H9 (cell line): ENCODE data around the gene ERN1. TPM values are rescaled to one million over a fixed set of nuclear protein-coding genes. Genes with fewer than 3 reads are reported as not detected.

ENCODE experiments used
- DNase-seq: peaks from one replicate; pipeline ENCODE4 v3.0.0-alpha.2; 2017
- H2AFZ ChIP-seq: one replicate; pipeline ENCODE4 v1.6.1; 2013; ENCODE audit warnings: mild to moderate bottlenecking, low read length, control low read depth, moderate library complexity
- H2AK5ac ChIP-seq: 2 replicates; pipeline ENCODE4 v1.6.1; 2013; ENCODE audit warnings: low read length, control low read depth, mixed read lengths; ENCODE audit not compliant: insufficient read length
- H2BK120ac ChIP-seq: one replicate; pipeline ENCODE4 v1.6.1; 2013; ENCODE audit warnings: low read depth, mild to moderate bottlenecking, low read length, control low read depth, inconsistent platforms; ENCODE audit not compliant: poor library complexity, severe bottlenecking
- H2BK12ac ChIP-seq: 2 replicates; pipeline ENCODE4 v1.6.1; 2013; ENCODE audit warnings: low read length, control low read depth, mixed read lengths, low read depth; ENCODE audit not compliant: insufficient read length
- H2BK15ac ChIP-seq: 2 replicates; pipeline ENCODE4 v1.6.1; 2013; ENCODE audit warnings: low read depth, low read length, control low read depth
- H2BK20ac ChIP-seq: one replicate; pipeline ENCODE4 v1.6.1; 2013; ENCODE audit warnings: low read depth, mild to moderate bottlenecking, low read length, control low read depth, inconsistent platforms; ENCODE audit not compliant: poor library complexity, severe bottlenecking
- H2BK5ac ChIP-seq: 2 replicates; pipeline ENCODE4 v1.6.1; 2013; ENCODE audit warnings: low read length, control low read depth, mixed read lengths; ENCODE audit not compliant: insufficient read length
- H3K14ac ChIP-seq: 2 replicates; pipeline ENCODE4 v1.6.1; 2013; ENCODE audit warnings: low read length, control low read depth; ENCODE audit not compliant: insufficient read depth
- H3K18ac ChIP-seq: 2 replicates; pipeline ENCODE4 v1.6.1; 2013; ENCODE audit warnings: low read depth, mild to moderate bottlenecking, mixed read lengths, low read length, control low read depth; ENCODE audit not compliant: insufficient read length
- H3K23ac ChIP-seq: 2 replicates; pipeline ENCODE4 v1.6.1; 2013; ENCODE audit warnings: low read length, control low read depth, mixed read lengths, low read depth; ENCODE audit not compliant: insufficient read length
- H3K23me2 ChIP-seq: 2 replicates; pipeline ENCODE4 v1.6.1; 2013; ENCODE audit warnings: low read depth, mild to moderate bottlenecking, mixed read lengths, low read length, control low read depth; ENCODE audit not compliant: insufficient read length, poor library complexity, severe bottlenecking
- H3K27ac ChIP-seq: 2 replicates; pipeline ENCODE4 v1.5.1; 2013; ENCODE audit warnings: low read length, control low read depth, mixed read lengths, low read depth; ENCODE audit not compliant: insufficient read length
- H3K27me3 ChIP-seq: 2 replicates; pipeline ENCODE4 v1.6.1; 2013; ENCODE audit warnings: low read length, control low read depth, inconsistent platforms; ENCODE audit not compliant: insufficient read depth
- H3K4ac ChIP-seq: 2 replicates; pipeline ENCODE4 v1.6.1; 2013; ENCODE audit warnings: low read depth, mild to moderate bottlenecking, control low read depth, inconsistent platforms, low read length, moderate library complexity
- H3K4me1 ChIP-seq: 2 replicates; pipeline ENCODE4 v1.6.1; 2013; ENCODE audit warnings: low read length, control low read depth, inconsistent platforms; ENCODE audit not compliant: insufficient read depth
- H3K4me2 ChIP-seq: 2 replicates; pipeline ENCODE4 v1.6.1; 2013; ENCODE audit warnings: low read length, control low read depth, mixed read lengths; ENCODE audit not compliant: insufficient read length, insufficient read depth
- H3K56ac ChIP-seq: 2 replicates; pipeline ENCODE4 v1.6.1; 2013; ENCODE audit warnings: low read depth, mild to moderate bottlenecking, mixed read lengths, low read length, control low read depth; ENCODE audit not compliant: insufficient read length
- H3K79me1 ChIP-seq: 2 replicates; pipeline ENCODE4 v1.6.1; 2013; ENCODE audit warnings: low read depth, mild to moderate bottlenecking, moderate library complexity, low read length, control low read depth, inconsistent platforms; ENCODE audit not compliant: insufficient read depth, poor library complexity, severe bottlenecking
- H3K79me2 ChIP-seq: 2 replicates; pipeline ENCODE4 v1.6.1; 2013; ENCODE audit warnings: low read length, control low read depth, inconsistent platforms; ENCODE audit not compliant: insufficient read depth
- H3K9ac ChIP-seq: 2 replicates; pipeline ENCODE4 v1.6.1; 2013; ENCODE audit warnings: low read length, control low read depth, mixed read lengths; ENCODE audit not compliant: insufficient read length; ENCODE audit errors: extremely low read depth
- H3K9me3 ChIP-seq: one replicate; pipeline ENCODE4 v1.6.1; 2013; ENCODE audit warnings: low read depth, low read length, inconsistent platforms; ENCODE audit not compliant: control insufficient read depth
- H3T11ph ChIP-seq: one replicate; pipeline ENCODE4 v1.6.1; 2013; ENCODE audit warnings: mild to moderate bottlenecking, low read length, control low read depth, inconsistent platforms
- H4K20me1 ChIP-seq: one replicate; pipeline ENCODE4 v1.6.1; 2013; ENCODE audit not compliant: control insufficient read depth, insufficient read length, insufficient read depth
- H4K5ac ChIP-seq: 2 replicates; pipeline ENCODE4 v1.6.1; 2013; ENCODE audit warnings: low read depth, mild to moderate bottlenecking, mixed read lengths, low read length, control low read depth; ENCODE audit not compliant: insufficient read length
- H4K8ac ChIP-seq: replicated peaks from 2 replicates; pipeline ENCODE4 v1.6.1; 2013; ENCODE audit warnings: low read length, control low read depth, mixed read lengths, low read depth; ENCODE audit not compliant: insufficient read length
- H4K91ac ChIP-seq: 2 replicates; pipeline ENCODE4 v1.6.1; 2013; ENCODE audit warnings: low read depth, mild to moderate bottlenecking, moderate library complexity, mixed read lengths, low read length, control low read depth; ENCODE audit not compliant: insufficient read length
- H3K27ac Mint-ChIP-seq, 3 experiments: 2 replicates in 2 of 3; 3 replicates in 1 of 3; pipeline ENCODE4 v1.8.0; 2020 to 2021; ENCODE audit warnings: mixed read lengths in 3 of 3, mild to moderate bottlenecking in 1 of 3, moderate library complexity in 1 of 3
- H3K27me3 Mint-ChIP-seq: 2 replicates; pipeline ENCODE4 v1.8.0; 2021; ENCODE audit warnings: low read depth, mild to moderate bottlenecking, moderate library complexity, mixed read lengths
- H3K36me3 Mint-ChIP-seq, 3 experiments: 2 replicates in 2 of 3; 3 replicates in 1 of 3; pipeline ENCODE4 v1.8.0; 2020 to 2021; ENCODE audit warnings: low read depth in 3 of 3, mixed read lengths in 3 of 3; ENCODE audit not compliant: insufficient read depth in 1 of 3
- H3K4me1 Mint-ChIP-seq, 2 experiments: 2 replicates each; pipeline ENCODE4 v1.8.0; 2020; ENCODE audit warnings: mixed read lengths in 2 of 2
- H3K4me3 Mint-ChIP-seq, 2 experiments: 2 replicates in 1 of 2; 3 replicates in 1 of 2; pipeline ENCODE4 v1.8.0; 2020 to 2021; ENCODE audit warnings: mild to moderate bottlenecking in 2 of 2, mixed read lengths in 2 of 2, moderate library complexity in 1 of 2
- H3K9me3 Mint-ChIP-seq, 2 experiments: 2 replicates in 1 of 2; 3 replicates in 1 of 2; pipeline ENCODE4 v1.8.0; 2020; ENCODE audit warnings: mild to moderate bottlenecking in 2 of 2, mixed read lengths in 2 of 2, moderate library complexity in 1 of 2
- CTCF ChIP-seq: fragments of 200-600 bp; sonication (generic); conservative IDR thresholded peaks from 3 replicates; pipeline ENCODE4 v1.8.0; 2021; ENCODE audit warnings: antibody characterized with exemption, mild to moderate bottlenecking
- WGBS: extraction: QIAGEN DNeasy Blood & Tissue Kit; methylation state at CpG from one replicate; pipeline ENCODE4 v1.1.7; 2013; ENCODE audit warnings: missing lambda C conversion rate, low lambda C conversion rate, mixed read lengths; ENCODE audit not compliant: insufficient read length; ENCODE audit errors: extremely low coverage; 5-methylcytosine and 5-hydroxymethylcytosine counted together
- total RNA-seq: library from RNA; stranded (reverse); gene quantifications from 2 replicates; pipeline ENCODE4 v1.2.1, GENCODE V29; 2021

The ERN1 gene
- total RNA-seq, 1 experiment from 2014 or later: 5.0 TPM

- TF ChIP-seq CTCF: no peak
- no peak overlapping the region for H3K4me2 ChIP-seq
- H3K4ac ChIP-seq: no peak overlapping the region
- H2AK5ac ChIP-seq: no peak overlapping the region
- no peak overlapping the region for H3K18ac ChIP-seq
- no peaks in the 10 kb centered on the region for H3K27me3 ChIP-seq
- H2AFZ ChIP-seq: no peak overlapping the region
- no peaks in the 10 kb centered on the region for H3K9me3 ChIP-seq
- no peaks in the 10 kb centered on the region for H3K79me2 ChIP-seq
- H2BK15ac ChIP-seq: no peak overlapping the region
- no CpG with 5 or more reads among the region's 5 CpGs for WGBS
- H2BK12ac ChIP-seq: no peak overlapping the region
- H3K23ac ChIP-seq: no peak overlapping the region
- H3K9ac ChIP-seq: no peak overlapping the region
- no peaks in the 10 kb centered on the region for H3K79me1 ChIP-seq
- no peak overlapping the region for H3K14ac ChIP-seq
- H2BK120ac ChIP-seq: no peak overlapping the region
- DNase-seq: no peak
- H4K8ac ChIP-seq: no peak overlapping the region
- Mint-ChIP-seq H3K4me3 (no peak overlapping the region), H3K27me3 (no peaks in the 10 kb centered on the region; the same call in 1 of the 2 replicates), H3K4me1 (peaks cover 5 to 8% of the 10 kb centered on the region in 2 experiments), H3K36me3 (no peaks in the 10 kb centered on the region), H3K27ac (no peak overlapping the region), H3K9me3 (no peaks in the 10 kb centered on the region)
- no peaks in the 10 kb centered on the region for H4K20me1 ChIP-seq
- no peak overlapping the region for H2BK5ac ChIP-seq
- no peak overlapping the region for H4K5ac ChIP-seq
- no peak overlapping the region for H3K27ac ChIP-seq
- H3K56ac ChIP-seq: no peak overlapping the region
- no peak overlapping the region for H4K91ac ChIP-seq
- no peaks in the 10 kb centered on the region for H3K23me2 ChIP-seq
- H3T11ph ChIP-seq: no peak overlapping the region
- H2BK20ac ChIP-seq: no peak overlapping the region
- H3K4me1 ChIP-seq: peaks cover 6% of the 10 kb centered on the region
These were observed 39.8 kb downstream of the ERN1 start for GRCh38 chr17:64090144-64090543.
